Endothelial cell of umbilical vein (primary cell): ENCODE measurements around the gene CBFB. TPM values are rescaled to one million over a fixed set of nuclear protein-coding genes. Genes with fewer than 3 reads are reported as not detected.
A peak's percentile ranks its signal among the peaks of the same experiment; 100 is the strongest.

Experiments used
- BruUV-seq: library from RNA; stranded (reverse); fragments of 400-500 nt; replicated peaks from 2 replicates; lab custom pipeline; 2021; lab: Mats Ljungman, UMichigan
- CTCF ChIA-PET: fragments of 300-600, 350-600 bp; sonication (Branson Sonifier 250); formaldehyde crosslinking; loops from one replicate; lab custom pipeline; 2021; ENCODE audit warnings: antibody characterized with exemption, inconsistent platforms; lab: Charles Lee
- POLR2A ChIA-PET: fragments of 300-600, 350-600 bp; sonication (Branson Sonifier 250); formaldehyde crosslinking; loops from one replicate; lab custom pipeline; 2021; ENCODE audit warnings: antibody characterized with exemption, inconsistent platforms; lab: Charles Lee
- DNase-seq: peaks from one replicate; pipeline ENCODE4 v3.0.0-alpha.2; 2011; ENCODE audit warnings: low read depth, low spot score
- FAIRE-seq: peaks from 2 replicates; lab custom pipeline; 2011; peaks lifted over from hg19 to GRCh38; lab: Jason Lieb, UNC
- H2AFZ ChIP-seq: 2 replicates; pipeline ENCODE4 v1.6.0; 2012; ENCODE audit warnings: low read depth, low read length, control low read depth, inconsistent platforms
- H3K27ac ChIP-seq: 2 replicates; pipeline ENCODE4 v1.5.1; 2011; ENCODE audit warnings: low read depth, mild to moderate bottlenecking, control low read depth, low read length, moderate library complexity; ENCODE audit not compliant: insufficient read depth
- H3K27me3 ChIP-seq, 2 experiments: 2 replicates each; pipeline versions ENCODE4 v1.6.0 to v1.6.1; 2011; ENCODE audit warnings: low read length in 2 of 2, mixed read lengths in 1 of 2; ENCODE audit not compliant: control insufficient read depth in 2 of 2, insufficient read depth in 2 of 2
- H3K36me3 ChIP-seq, 2 experiments: 2 replicates in 1 of 2; 3 replicates in 1 of 2; pipeline ENCODE4 v1.5.1; 2011; ENCODE audit warnings: low read length in 2 of 2, mild to moderate bottlenecking in 1 of 2, moderate library complexity in 1 of 2; ENCODE audit not compliant: control insufficient read depth in 2 of 2, insufficient read depth in 2 of 2; ENCODE audit errors: extremely low read depth in 1 of 2
- H3K4me1 ChIP-seq: 3 replicates; pipeline ENCODE4 v1.5.1; 2011; ENCODE audit warnings: mild to moderate bottlenecking, low read length; ENCODE audit not compliant: control insufficient read depth, insufficient read depth; ENCODE audit errors: extremely low read depth
- H3K4me2 ChIP-seq: 2 replicates; pipeline ENCODE4 v1.6.1; 2011; ENCODE audit warnings: low read length, control low read depth, mixed read lengths; ENCODE audit not compliant: insufficient read depth
- H3K4me3 ChIP-seq, 3 experiments: fragments of 200-600 bp in 1 of 3; sonication (generic), shearing (Covaris generic) in 1 of 3; replicated peaks in 1 of 3; 2 replicates each; pipeline ENCODE4 v1.5.1; 2011 to 2016; ENCODE audit warnings: control low read depth in 3 of 3, low read length in 3 of 3, mild to moderate bottlenecking in 2 of 3, inconsistent platforms in 1 of 3, low read depth in 1 of 3, moderate library complexity in 1 of 3; ENCODE audit not compliant: insufficient read depth in 1 of 3
- H3K79me2 ChIP-seq: 2 replicates; pipeline ENCODE4 v1.6.0; 2012; ENCODE audit warnings: low read length, inconsistent platforms; ENCODE audit not compliant: control insufficient read depth, insufficient read depth
- H3K9ac ChIP-seq: replicated peaks from 2 replicates; pipeline ENCODE3; 2011; ENCODE audit warnings: low read length, control low read depth; ENCODE audit not compliant: insufficient read depth; ENCODE audit errors: extremely low read depth
- H3K9me1 ChIP-seq: replicated peaks from 3 replicates; pipeline ENCODE4 v1.6.0; 2011; ENCODE audit warnings: mild to moderate bottlenecking, low read length; ENCODE audit not compliant: control insufficient read depth, insufficient read depth; ENCODE audit errors: extremely low read depth
- H3K9me3 ChIP-seq: replicated peaks from 2 replicates; pipeline ENCODE4 v1.5.1; 2012; ENCODE audit warnings: low read length, inconsistent platforms; ENCODE audit not compliant: control insufficient read depth, insufficient read depth
- H4K20me1 ChIP-seq: replicated peaks from 2 replicates; pipeline ENCODE3; 2011; ENCODE audit warnings: mild to moderate bottlenecking, low read length; ENCODE audit not compliant: control insufficient read depth, insufficient read depth; ENCODE audit errors: extremely low read depth
- FOS ChIP-seq: IDR thresholded peaks from 2 replicates; pipeline ENCODE4 v1.6.1; 2011; ENCODE audit warnings: mild to moderate bottlenecking, low read length, moderate library complexity, borderline replicate concordance; ENCODE audit not compliant: insufficient read depth
- GATA2 ChIP-seq: IDR thresholded peaks from 2 replicates; pipeline ENCODE4 v1.7.0; 2011; ENCODE audit warnings: low read depth, mild to moderate bottlenecking, moderate library complexity, mixed read lengths, low read length; ENCODE audit not compliant: insufficient read length, insufficient read depth
- JUN ChIP-seq: IDR thresholded peaks from 2 replicates; pipeline ENCODE4 v1.6.1; 2011; ENCODE audit warnings: borderline replicate concordance, low read depth; ENCODE audit not compliant: insufficient read length, insufficient read depth
- dilution Hi-C: fragments of 300-500 bp; cut with MboI; formaldehyde crosslinking; loops from one replicate; pipeline ENCODE4 v1.15.0; 2019; ENCODE audit warnings: low sequenced_read_pairs; ENCODE audit not compliant: extremely low pct_ligation_motif_present
- intact Hi-C: fragments of 100-400 bp; cut with micrococcal nuclease; formaldehyde crosslinking; loops from one replicate; pipeline ENCODE4 v1.10.0; 2022
- polyA plus RNA-seq, 4 experiments: library from polyadenylated mRNA; depleted of rRNA in 3 of 4; stranded (reverse) in 3 of 4; unstranded in 1 of 4; fragments of >200 nt; gene quantifications; 2 replicates each; pipeline versions ENCODE4 v1.2.1 to v1.2.3, GENCODE V29; 2011 to 2012; ENCODE audit warnings: missing spikeins in 1 of 4
- total RNA-seq: library from RNA; stranded (reverse); gene quantifications from 2 replicates; pipeline ENCODE4 v1.2.3, GENCODE V29; 2021

Gene CBFB
- total and polyA plus RNA-seq, 2 donors (not counting 3 experiments of a cell fraction or from before 2014, with no cell fraction given) = 27.8 to 103 TPM

- BruUV-seq = no TSS peak
- Histone ChIP-seq H3K27ac (no peak overlapping the region), H2AFZ (no peak overlapping the region), H3K9me1 (no peaks in the 10 kb centered on the region), H3K79me2 (no peaks in the 10 kb centered on the region), H3K36me3 (no peaks in the 10 kb centered on the region), H4K20me1 (no peaks in the 10 kb centered on the region), H3K4me3 (no peak overlapping the region), H3K9ac (no peak overlapping the region), H3K27me3 (no peaks in the 10 kb centered on the region), H3K4me2 (no peak overlapping the region), H3K4me1 (peaks cover 11% of the 10 kb centered on the region), H3K9me3 (no peaks in the 10 kb centered on the region)
- intact Hi-C loops = no loop called here
- TF ChIP-seq GATA2 = no peak
- ChIA-PET CTCF (interaction anchor here (0.7 to 9.1 kb wide), 3 partner anchors 61 to 133 kb away, joined by 3 to 302 read pairs (median 86); partner anchors contain the start of genes B3GNT9 and CES3), POLR2A (no interaction called here)
- DNase-seq (no peak), FAIRE-seq (no peak)
- dilution Hi-C loops = no loop called here
These were observed 7.6 kb upstream of the CBFB start for GRCh38 chr16:67021321-67021720.

- no peak for TF ChIP-seq JUN
- TF ChIP-seq GATA2 = peak; percentile 98
- TF ChIP-seq FOS = peak; percentile 15
- peaks cover 11% of the 10 kb centered on the region for H3K4me1 ChIP-seq
- H3K36me3 ChIP-seq = no peaks in the 10 kb centered on the region
- no peaks in the 10 kb centered on the region for H4K20me1 ChIP-seq
- CTCF ChIA-PET = interaction anchor here (1.0 to 9.1 kb wide), 2 partner anchors 96 to 131 kb away, joined by 3 to 302 read pairs; partner anchors contain the start of gene B3GNT9
- H3K27ac ChIP-seq = no peak overlapping the region
- H3K4me2 ChIP-seq = peak overlapping the region; percentile 5
- intact Hi-C loops = no loop called here
- H3K9ac ChIP-seq = no peak overlapping the region
- no peak overlapping the region for H3K4me3 ChIP-seq
- H2AFZ ChIP-seq = peak overlapping the region; percentile 1
- dilution Hi-C loops = no loop called here
- no peaks in the 10 kb centered on the region for H3K79me2 ChIP-seq
- POLR2A ChIA-PET = no interaction called here
- BruUV-seq = no TSS peak
- H3K9me1 ChIP-seq = no peaks in the 10 kb centered on the region
- FAIRE-seq (peak; percentile 18), DNase-seq (peak; percentile 6)
- no peaks in the 10 kb centered on the region for H3K27me3 ChIP-seq
- H3K9me3 ChIP-seq = no peaks in the 10 kb centered on the region
These were observed 6.3 kb upstream of the CBFB start for GRCh38 chr16:67022531-67023214.
